Measurements from ENCODE around the gene TRIOBP.

TRIOBP gene

GRCh38 chr22:37733625-37734401, 37.0 kb downstream of the TRIOBP start:
- no peak for DNase-seq

- DNase-seq: no peak
Measured at GRCh38 chr22:37734402-37734700, 37.5 kb downstream of the TRIOBP start.

GRCh38 chr22:37734964-37735451, 38.2 kb downstream of the TRIOBP start:
- DNase-seq: no peak

- no peak for DNase-seq
Measured at GRCh38 chr22:37739035-37739434, 42.2 kb downstream of the TRIOBP start.

- no peak for DNase-seq
Measured at GRCh38 chr22:37739611-37740049, 42.8 kb downstream of the TRIOBP start.

GRCh38 chr22:37740455-37741311, 43.8 kb downstream of the TRIOBP start:
- no peak for DNase-seq

GRCh38 chr22:37741312-37741795, 44.5 kb downstream of the TRIOBP start:
- no peak for DNase-seq

- no peak for DNase-seq
Measured at GRCh38 chr22:37742376-37743171, 45.7 kb downstream of the TRIOBP start.

- DNase-seq: no peak
Measured at GRCh38 chr22:37744589-37744988, 47.7 kb downstream of the TRIOBP start.

- DNase-seq: peak; percentile 89
Measured at GRCh38 chr22:37745548-37746365, 48.9 kb downstream of the TRIOBP start.

GRCh38 chr22:37746366-37747079, 49.7 kb downstream of the TRIOBP start:
- no peak for DNase-seq

- no peak for DNase-seq
Measured at GRCh38 chr22:37747080-37747714, 50.3 kb downstream of the TRIOBP start.

- no peak for DNase-seq
Measured at GRCh38 chr22:37747715-37748100, 50.9 kb downstream of the TRIOBP start.

GRCh38 chr22:37748659-37749058, 51.8 kb downstream of the TRIOBP start:
- DNase-seq: no peak

- DNase-seq: no peak
Measured at GRCh38 chr22:37749226-37749625, 52.4 kb downstream of the TRIOBP start.

- DNase-seq: no peak
Measured at GRCh38 chr22:37749831-37750595, 53.2 kb downstream of the TRIOBP start.

- DNase-seq: no peak
Measured at GRCh38 chr22:37750596-37751162, 53.8 kb downstream of the TRIOBP start.

- DNase-seq: no peak
Measured at GRCh38 chr22:37751449-37752188, 54.8 kb downstream of the TRIOBP start.

All from stimulated activated CD4-positive, alpha-beta T cell treated with anti-CD3 and anti-CD28 coated beads, Interleukin-4, amount 100 ng/mL, for 1 hour (primary cell).